ENCODE measurements around the gene FKBP1A.
A peak's percentile ranks its signal among the peaks of the same experiment; 100 is the strongest.

The FKBP1A gene

GRCh38 chr20:1392693-1393506 is at the start of gene FKBP1A:
TSS of gene FKBP1A (minus strand) at chr20:1393054. CDS start at chr20:1392998, 56 bp downstream.
- DNase-seq = peak; percentile 84

DNA sequence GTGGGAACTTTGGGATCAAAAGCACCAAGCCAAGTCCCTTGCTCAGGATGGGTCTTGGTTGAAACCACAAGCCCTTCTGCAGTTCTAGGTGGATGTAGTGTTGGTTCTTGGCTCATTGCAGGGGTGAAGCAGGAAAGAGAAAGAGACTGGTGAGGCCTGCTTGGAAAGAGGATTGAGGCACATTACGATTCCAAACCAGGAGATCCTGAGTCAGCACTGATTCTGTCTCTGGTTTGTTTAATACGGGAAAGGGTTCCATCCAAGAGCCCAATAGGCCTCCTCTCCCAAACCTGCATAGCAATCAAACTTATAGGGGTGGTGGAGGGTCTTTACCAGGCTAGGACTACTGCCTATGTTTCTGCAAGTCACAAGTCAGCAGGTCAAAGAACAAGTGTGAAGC is 49.5 kb upstream of the FKBP1A start:
- DNase-seq = no peak

GRCh38 chr20:1441133-1441532 is 48.3 kb upstream of the FKBP1A start:
- DNase-seq = no peak

DNA sequence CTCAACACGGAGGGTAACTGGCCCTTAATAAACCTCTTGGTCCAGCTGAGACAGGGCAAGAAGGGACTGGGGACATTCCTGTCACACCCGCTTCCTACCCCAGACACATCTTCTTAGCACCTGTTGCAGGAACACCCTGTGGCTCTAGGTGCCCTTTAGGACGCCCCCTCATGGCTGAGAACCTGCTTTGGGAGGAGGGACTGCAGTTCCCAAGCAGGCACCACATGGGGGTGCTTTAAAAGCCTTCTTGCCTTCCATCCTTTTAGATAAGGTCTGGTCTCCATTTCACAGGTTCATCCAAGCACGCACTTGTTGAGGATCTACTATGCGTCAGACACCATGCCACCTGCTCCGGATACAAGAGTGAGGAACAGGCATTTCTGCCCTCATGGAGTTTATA is 47.2 kb upstream of the FKBP1A start:
- DNase-seq = peak; percentile 31

GRCh38 chr20:1438361-1438760 is 45.5 kb upstream of the FKBP1A start:
- DNase-seq = no peak

DNA sequence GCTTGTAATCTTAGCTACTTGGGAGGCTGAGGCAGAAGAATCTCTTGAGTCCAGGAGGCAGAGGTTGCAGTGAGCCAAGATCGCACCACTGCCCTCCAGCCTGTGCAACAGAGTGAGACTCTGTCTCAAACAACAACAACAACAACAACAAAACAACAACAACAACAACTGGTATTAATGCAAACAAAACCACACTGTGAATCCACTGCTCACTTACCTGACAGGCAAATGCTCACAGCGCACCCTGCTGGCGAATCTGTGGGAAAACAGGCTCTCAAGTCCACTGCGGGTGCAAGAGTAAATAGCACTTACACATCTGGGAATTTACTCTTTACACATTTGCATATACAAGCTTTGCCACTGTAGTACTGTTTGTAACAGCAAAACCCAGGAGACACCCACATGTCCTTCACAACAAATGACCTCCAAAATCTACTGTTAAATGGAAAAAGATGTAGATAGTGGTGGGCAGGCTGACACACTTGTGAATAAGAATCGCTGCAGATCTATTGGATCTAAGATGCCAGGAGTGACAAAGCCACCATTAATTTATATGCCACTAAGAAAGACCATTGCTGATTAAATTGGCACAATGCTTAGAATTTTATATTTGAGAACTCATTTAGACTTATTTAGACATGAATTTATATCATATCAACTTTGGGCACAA is 44.5 kb upstream of the FKBP1A start:
- peak; percentile 90 for DNase-seq

DNA sequence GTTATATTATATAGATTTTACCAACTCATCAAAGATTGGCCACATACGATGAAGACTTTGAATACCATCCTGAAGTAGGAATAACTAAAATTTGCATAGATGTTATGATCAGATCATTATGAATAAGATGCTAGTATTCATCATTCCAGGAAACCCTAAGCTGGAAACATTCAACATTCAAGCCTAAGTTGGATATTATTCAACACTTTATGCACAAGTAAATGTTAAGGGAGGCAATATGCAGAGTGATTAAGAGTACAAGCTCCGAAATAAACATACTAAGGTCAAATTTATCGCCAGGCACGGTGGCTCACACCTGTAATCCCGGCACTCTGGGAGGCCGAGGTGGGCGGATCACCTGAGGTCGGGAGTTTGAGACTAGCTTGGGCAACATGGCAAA is 43.4 kb upstream of the FKBP1A start:
- DNase-seq = no peak

- DNase-seq = no peak
Observed at GRCh38 chr20:1435337-1435699, 42.5 kb upstream of the FKBP1A start.

DNA sequence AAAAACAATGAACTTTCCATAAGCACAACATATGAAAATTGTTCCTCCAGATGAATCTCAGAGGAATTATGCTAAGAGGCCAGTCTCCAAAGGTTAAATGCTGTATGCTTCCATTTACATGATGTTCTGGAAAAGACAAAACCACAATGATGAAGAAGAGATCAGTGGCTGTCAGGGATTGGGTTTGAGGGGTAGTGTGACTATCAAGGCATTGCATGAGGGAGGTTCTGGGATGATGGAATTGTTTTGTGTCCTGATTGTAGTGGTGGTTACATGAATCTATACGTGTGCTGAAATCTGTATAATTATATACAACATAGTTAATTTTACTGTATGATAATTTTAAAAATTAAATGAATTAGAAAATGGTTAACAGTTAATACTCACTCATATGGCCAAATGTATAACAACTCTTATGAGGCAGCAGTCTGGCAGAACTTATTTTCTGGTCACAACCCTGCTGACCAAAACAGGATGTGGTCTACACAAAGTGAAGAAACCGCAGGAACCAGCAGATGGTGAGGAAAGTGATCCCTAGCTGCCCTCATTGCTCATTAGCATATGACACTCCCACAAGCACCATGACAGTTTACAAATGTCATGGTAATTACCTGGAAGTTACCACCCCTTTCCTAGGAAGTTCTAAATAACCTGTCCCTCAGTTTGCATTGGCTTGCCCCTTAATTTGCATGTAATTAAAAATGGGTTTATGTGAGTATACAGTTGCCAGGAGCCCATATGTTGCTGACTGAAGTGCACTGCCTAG is 41.9 kb upstream of the FKBP1A start:
- DNase-seq = peak; percentile 65

DNA sequence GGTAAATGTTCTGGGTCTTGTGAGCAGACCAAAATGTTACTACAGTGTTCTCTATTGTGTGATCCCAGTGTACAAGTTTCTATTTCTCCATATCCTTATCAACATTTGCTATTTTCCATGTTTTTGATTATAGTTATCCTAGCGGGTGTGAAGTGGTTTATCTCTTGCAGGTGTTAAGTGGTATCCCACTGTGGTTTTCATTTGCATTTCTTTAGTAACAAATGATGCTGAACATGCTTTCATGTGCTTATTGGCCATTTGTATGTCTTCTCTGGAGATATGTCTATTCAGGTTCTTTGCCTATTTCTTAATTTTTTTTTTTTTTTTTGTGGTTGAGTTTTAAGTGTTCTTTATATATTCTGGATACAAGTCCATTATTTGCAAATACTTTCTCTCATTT is 38.3 kb upstream of the FKBP1A start:
- no peak for DNase-seq

- DNase-seq = no peak
Observed at GRCh38 chr20:1430004-1430451, 37.2 kb upstream of the FKBP1A start.

- DNase-seq = no peak
Observed at GRCh38 chr20:1429143-1429728, 36.4 kb upstream of the FKBP1A start.

DNA sequence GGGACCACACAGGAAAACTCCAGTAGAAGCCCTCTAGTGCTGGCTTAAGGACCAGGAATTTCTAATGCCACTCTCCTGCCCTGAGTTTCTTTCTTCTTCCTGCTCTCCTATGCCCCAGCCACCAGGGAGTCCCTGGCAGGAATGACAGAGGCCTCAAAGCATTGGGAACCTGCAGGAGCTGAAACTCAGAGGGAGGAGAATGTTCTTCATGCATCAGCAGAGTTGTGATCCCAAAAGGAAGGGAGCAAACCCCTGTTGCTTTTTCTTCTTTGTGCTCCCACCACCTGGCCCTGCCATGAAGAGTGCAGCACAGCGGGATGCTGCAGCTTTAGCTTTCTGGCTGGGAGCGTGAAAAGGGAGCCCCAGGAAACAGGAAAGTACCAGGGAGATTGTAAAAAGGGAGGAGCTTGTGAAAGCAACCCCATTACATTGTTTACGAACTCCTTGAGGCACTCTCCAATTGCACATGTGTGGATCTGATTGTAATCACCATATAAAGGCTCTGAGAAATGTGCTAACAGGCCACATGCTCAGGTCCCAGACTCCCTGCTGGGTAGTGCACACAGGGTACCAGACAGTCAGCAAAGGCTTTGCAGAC is 34.7 kb upstream of the FKBP1A start:
- peak; percentile 99 for DNase-seq

DNA sequence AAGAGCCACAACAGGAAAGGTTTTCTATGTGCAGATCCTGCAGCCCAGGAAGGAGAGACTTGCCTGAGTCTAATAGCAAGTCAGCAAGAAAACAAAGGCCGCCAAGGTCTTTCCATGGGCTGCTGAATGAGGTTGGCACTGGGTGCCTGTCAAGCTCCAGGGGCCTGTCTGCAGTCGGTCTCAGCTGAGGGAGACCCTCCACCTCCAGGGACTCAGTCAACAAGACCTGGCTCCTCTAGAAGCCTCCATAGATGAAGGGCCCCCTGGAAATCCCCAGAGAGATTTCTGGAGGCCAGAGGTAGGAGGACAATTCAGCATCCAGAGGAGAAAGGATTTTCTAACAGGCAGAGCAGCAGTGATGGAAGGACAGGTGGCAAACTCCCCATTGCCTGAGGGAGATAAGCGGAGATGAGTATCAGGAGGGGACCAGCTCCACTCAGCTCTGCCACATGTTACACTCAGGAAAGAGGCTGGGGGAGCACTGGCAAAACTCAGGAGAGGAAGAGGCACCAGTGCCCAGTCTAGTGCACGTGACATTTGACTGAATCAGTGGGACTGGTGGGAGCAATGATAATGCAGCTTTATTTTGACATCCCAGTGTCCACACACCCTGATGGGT is 33.5 kb upstream of the FKBP1A start:
- no peak for DNase-seq

DNA sequence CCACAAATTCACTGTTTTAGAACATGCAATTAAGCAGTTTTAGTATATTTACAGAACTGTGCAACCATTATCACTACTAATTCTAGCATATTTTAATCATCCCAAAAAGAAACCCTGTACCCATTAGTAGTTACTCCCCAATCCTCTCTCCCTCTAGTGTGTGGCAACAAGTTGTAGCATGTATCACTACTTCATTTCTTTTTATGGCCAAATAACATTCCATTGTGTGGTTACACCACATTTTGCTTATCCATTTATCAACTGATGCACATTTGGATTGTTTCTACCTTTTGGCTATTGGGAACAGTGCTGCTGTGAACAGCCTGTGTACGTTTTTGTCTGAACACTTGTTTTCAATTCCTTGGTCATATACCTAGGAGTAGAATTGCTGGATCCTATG is 31.5 kb upstream of the FKBP1A start:
- DNase-seq = no peak

- DNase-seq = peak; percentile 51
Observed at GRCh38 chr20:1423625-1424106, 30.8 kb upstream of the FKBP1A start.

DNA sequence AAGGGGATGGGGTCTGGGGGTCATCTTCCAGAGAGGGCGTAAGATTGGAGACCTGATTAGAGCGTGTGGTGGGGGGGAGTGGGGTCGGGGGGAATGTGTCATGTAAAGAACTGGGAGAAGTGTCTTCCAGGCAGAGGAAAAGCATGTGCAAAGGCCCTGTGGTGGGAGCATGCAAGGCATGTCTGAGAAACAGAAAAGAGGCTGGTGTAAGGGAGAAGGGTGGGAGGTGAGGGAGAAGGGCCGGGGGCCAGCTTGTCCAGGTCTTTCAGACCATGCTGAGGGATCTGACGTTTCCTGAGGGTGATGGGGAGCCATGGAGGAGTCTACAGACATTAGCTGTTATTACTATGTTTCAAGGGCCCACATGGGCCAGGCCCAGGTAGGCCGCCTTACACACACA is 30.4 kb upstream of the FKBP1A start:
- no peak for DNase-seq

GRCh38 chr20:1422753-1423152 is 29.9 kb upstream of the FKBP1A start:
- DNase-seq = no peak

DNA sequence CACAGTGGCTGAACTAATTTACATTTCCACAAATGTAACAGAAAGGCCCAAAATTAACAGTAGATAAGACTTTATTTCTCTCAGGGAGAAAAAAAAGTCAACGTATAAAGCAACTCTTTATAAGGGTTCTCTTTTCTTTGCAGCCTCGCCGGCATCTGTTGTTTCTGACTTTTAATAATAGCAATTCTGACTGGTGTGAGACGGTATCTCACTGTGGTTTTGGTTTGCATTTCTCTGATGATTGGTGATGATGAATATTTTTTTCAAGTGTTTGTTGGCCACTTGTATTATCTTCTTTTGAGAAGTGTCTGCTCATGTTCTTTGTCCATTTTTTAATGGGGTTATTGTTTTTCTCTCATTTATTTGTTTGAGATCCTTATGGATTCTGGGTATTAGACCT is 27.2 kb upstream of the FKBP1A start:
- no peak for DNase-seq

DNA sequence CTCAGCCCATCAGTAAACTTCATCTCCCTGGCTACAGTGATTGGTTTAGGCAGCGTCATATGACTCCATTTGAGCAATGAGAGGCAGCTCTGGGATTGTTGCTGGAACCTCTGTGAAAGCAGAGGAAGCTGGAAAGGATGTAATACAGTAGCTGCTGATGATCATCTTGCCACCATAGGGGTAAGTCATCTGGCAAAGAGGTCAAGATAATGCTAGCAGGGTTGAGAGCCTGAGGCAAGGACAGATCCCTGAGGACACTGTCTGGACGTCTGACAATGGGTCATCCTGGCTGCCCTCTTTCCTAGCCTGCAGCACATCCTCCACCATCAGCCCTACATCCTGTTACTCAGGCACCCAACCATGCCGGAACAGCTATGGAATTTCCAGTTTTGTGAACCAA is 25.5 kb upstream of the FKBP1A start:
- no peak for DNase-seq

- no peak for DNase-seq
Observed at GRCh38 chr20:1417790-1418189, 24.9 kb upstream of the FKBP1A start.

DNA sequence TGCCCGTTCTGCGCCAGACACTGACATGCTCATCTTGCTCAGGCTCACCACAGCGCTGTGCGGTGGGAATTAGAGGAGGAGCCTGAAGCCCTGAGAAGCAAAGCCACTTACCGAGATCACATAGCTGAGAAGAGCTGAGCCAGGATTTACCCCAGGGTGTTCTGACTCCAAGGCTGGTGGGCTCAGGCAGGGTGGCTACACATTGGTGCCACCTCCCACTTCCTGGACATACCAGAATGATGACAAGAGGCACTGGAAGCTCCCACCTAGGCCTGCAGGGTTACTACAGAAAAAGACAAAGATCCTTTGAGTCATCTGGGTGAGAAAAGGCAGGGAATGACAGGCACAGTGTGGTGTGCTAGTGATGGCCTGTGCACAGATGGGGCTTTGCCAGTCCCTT is 24.4 kb upstream of the FKBP1A start:
- no peak for DNase-seq

All from NCI-H510A treated with DMSO at 0.1 percent for 48 hours (cell line).